ENCODE measurements around the gene CNTN4.

CNTN4 gene

GRCh38 chr3:2657971-2658370 is 559.3 kb downstream of the CNTN4 start:
- no peak for DNase-seq (ENCODE audit: low read depth)
- H3K4me3 ChIP-seq (ENCODE audit: control insufficient read depth, low read depth, low read length) = no peak overlapping the region
- TF ChIP-seq CTCF (conservative IDR thresholded peaks at IDR 0.05; ENCODE audit: control insufficient read depth, insufficient read depth, low read depth, low read length) = no peak

GRCh38 chr3:2659896-2660295 is 561.2 kb downstream of the CNTN4 start:
- H3K4me3 ChIP-seq (ENCODE audit: control insufficient read depth, low read depth, low read length) = no peak overlapping the region
- no peak for TF ChIP-seq CTCF (conservative IDR thresholded peaks at IDR 0.05; ENCODE audit: control insufficient read depth, insufficient read depth, low read depth, low read length)
- DNase-seq (ENCODE audit: low read depth) = no peak

- peak; percentile 3 for DNase-seq (ENCODE audit: low read depth)
Observed at GRCh38 chr3:2661078-2661477, 562.4 kb downstream of the CNTN4 start.

DNA sequence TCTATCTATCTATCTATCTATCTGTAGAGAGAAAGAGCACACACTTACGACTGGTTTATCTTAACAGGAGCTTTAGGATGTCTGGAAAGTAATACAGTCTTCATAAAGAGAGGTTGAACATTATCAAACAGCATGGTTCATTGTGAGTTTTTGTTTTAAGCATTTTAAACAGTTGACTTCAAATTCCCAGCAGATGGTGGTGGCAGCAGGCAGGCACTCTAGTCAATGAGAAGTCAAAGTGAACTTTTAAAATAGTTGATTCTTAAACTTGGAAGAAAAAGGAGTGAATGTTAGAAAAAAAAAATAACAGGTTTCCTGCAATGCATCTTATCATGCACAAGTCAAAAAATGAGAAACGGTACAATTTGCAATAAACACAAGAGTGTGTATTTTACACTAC is 578.8 kb downstream of the CNTN4 start:
- H3K4me3 ChIP-seq (ENCODE audit: control insufficient read depth, low read depth, low read length) = no peak overlapping the region
- no peak for DNase-seq (ENCODE audit: low read depth)
- no peak for TF ChIP-seq CTCF (conservative IDR thresholded peaks at IDR 0.05; ENCODE audit: control insufficient read depth, insufficient read depth, low read depth, low read length)

More at GRCh38 chr3:2661078-2661477, 562.4 kb downstream of the CNTN4 start:
- no peak overlapping the region for H3K4me3 ChIP-seq (ENCODE audit: control insufficient read depth, low read depth, low read length)
- no peak for TF ChIP-seq CTCF (conservative IDR thresholded peaks at IDR 0.05; ENCODE audit: control insufficient read depth, insufficient read depth, low read depth, low read length)

GRCh38 chr3:2680236-2680635 is 581.6 kb downstream of the CNTN4 start:
- H3K4me3 ChIP-seq (ENCODE audit: control insufficient read depth, low read depth, low read length) = no peak overlapping the region
- no peak for DNase-seq (ENCODE audit: low read depth)
- TF ChIP-seq CTCF (conservative IDR thresholded peaks at IDR 0.05; ENCODE audit: control insufficient read depth, insufficient read depth, low read depth, low read length) = no peak

DNA sequence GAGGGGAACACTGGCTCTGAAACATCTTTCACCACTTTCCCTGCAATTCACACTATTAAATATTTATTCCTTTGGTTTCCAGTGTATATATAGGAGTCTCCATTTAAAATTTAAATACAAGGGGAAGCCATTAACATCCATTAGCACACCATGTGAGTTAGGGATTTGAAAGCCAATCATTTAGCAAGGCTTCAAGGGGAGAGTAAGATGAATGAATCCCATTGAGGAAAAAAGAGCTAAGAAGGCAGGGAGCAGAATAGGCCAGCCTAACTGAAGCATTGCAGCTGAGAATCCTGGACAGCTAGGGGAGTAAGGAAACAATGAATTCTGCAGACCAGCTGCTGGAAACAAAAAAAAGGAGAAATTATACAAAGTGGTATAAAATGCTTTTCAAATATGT is 585.4 kb downstream of the CNTN4 start:
- no peak for DNase-seq (ENCODE audit: low read depth)
- H3K4me3 ChIP-seq (ENCODE audit: control insufficient read depth, low read depth, low read length) = no peak overlapping the region
- TF ChIP-seq CTCF (conservative IDR thresholded peaks at IDR 0.05; ENCODE audit: control insufficient read depth, insufficient read depth, low read depth, low read length) = no peak
